ENCODE results near the gene TMEM53. TPM values are rescaled to one million over a fixed set of nuclear protein-coding genes. Genes with fewer than 3 reads are reported as not detected.

Gene TMEM53
- polyA plus RNA-seq, 1 of the 3 experiments (the other 2 are of a cell fraction) = 14.9 TPM

DNA sequence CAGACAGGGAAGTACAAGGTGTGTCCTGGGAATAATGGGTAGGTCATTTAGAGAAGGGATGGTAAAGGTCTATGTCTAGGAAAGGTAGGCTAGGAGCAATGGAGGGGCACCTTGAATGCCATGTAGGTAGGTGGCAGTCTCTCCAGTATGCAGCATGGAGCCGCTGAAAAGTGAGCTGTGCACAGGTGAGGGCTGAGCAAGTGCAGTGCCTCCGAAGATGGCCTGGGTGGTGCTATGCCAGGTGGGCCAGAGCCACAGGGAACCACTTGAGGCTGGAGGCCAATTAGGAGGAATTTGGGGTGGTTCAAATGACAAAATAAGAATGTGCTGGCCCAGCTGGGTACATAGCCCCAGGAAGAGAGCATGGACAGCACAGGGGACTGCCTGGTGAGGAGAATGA, 31.7 kb upstream of the TMEM53 start:
- Histone ChIP-seq H3K4me1 (ENCODE audit: control insufficient read depth in 1 of 2, insufficient read depth in 2 of 2, low read depth in 1 of 2, low read length in 1 of 2) (0 out of 4 replicates have a peak, but pooled peaks cover 0 to 5% of the 10 kb centered on the region in 2 experiments), H3F3A (replicated peaks; ENCODE audit: insufficient read depth) (peaks cover 9% of the 10 kb centered on the region), H3K9ac (no peak overlapping the region), H3K9me2 (no peaks in the 10 kb centered on the region), H3K9me3 (no peaks in the 10 kb centered on the region), H2AFZ (ENCODE audit: low read depth) (no peak overlapping the region), H3K4me3 (ENCODE audit: low read depth in 2 of 2, low read length in 1 of 2) (no peak overlapping the region), H3K4me2 (no peak overlapping the region), H3K79me2 (ENCODE audit: insufficient read depth) (no peaks in the 10 kb centered on the region), H3K27me3 (ENCODE audit: insufficient read depth) (no peaks in the 10 kb centered on the region), H3K27ac (ENCODE audit: low read depth in 2 of 2, low read length in 1 of 2) (no peak overlapping the region), H3K36me3 (replicated peaks in 1 of 2; ENCODE audit: control insufficient read depth in 1 of 2, insufficient read depth in 2 of 2, low read length in 1 of 2) (no peaks in the 10 kb centered on the region), H4K20me1 (ENCODE audit: insufficient read depth) (no peaks in the 10 kb centered on the region)
- ChIA-PET POLR2A (no interaction called here), CTCF (interaction anchor here (1.2 to 1.7 kb wide), 5 partner anchors 9 to 31 kb away, joined by 3 to 8 read pairs (median 3); partner anchors contain the start of genes ARMH1, RNU5D-1 and TMEM53)
- DNase-seq = no peak
- TF ChIP-seq FOXM1 (IDR thresholded peaks at IDR 0.05; ENCODE audit: low read depth) = no peak
- TF ChIP-seq NFIC (IDR thresholded peaks at IDR 0.05; ENCODE audit: borderline replicate concordance) = no peak
- no peak for TF ChIP-seq TEAD4 (IDR thresholded peaks at IDR 0.05; ENCODE audit: borderline replicate concordance, insufficient read depth)
- TF ChIP-seq, protein P1, sequence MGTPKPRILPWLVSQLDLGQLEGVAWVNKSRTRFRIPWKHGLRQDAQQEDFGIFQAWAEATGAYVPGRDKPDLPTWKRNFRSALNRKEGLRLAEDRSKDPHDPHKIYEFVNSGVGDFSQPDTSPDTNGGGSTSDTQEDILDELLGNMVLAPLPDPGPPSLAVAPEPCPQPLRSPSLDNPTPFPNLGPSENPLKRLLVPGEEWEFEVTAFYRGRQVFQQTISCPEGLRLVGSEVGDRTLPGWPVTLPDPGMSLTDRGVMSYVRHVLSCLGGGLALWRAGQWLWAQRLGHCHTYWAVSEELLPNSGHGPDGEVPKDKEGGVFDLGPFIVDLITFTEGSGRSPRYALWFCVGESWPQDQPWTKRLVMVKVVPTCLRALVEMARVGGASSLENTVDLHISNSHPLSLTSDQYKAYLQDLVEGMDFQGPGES (IDR thresholded peaks at IDR 0.05; ENCODE audit: low read depth, low read length) = no peak
- no peak for TF ChIP-seq YY1 (IDR thresholded peaks at IDR 0.05; ENCODE audit: low read depth)
- TF ChIP-seq RFX5 (IDR thresholded peaks at IDR 0.05; ENCODE audit: low read length) = no peak
- no peak for TF ChIP-seq FOXJ3 (CRISPR knock-in tag; IDR thresholded peaks at IDR 0.05)
- no peak for TF ChIP-seq ELF1 (IDR thresholded peaks at IDR 0.05)
- no peak for TF ChIP-seq RXRA (IDR thresholded peaks at IDR 0.05; ENCODE audit: borderline replicate concordance, low read depth)
- no peak for TF ChIP-seq MEF2A (IDR thresholded peaks at IDR 0.05; ENCODE audit: borderline replicate concordance, low read depth)
- no peak for TF ChIP-seq JUND (IDR thresholded peaks at IDR 0.05)
- no peak for TF ChIP-seq EP300 (IDR thresholded peaks at IDR 0.05; ENCODE audit: borderline replicate concordance in 1 of 2, low read depth in 1 of 2, low read length in 1 of 2)
- WGBS (ENCODE audit: low lambda C conversion rate) = 17% methylated on average over 1 of the region's 2 CpGs

GRCh38 chr1:44705470-44705869, 31.2 kb upstream of the TMEM53 start:
- Histone ChIP-seq H3K27me3 (ENCODE audit: insufficient read depth) (no peaks in the 10 kb centered on the region), H3F3A (replicated peaks; ENCODE audit: insufficient read depth) (peaks cover 9% of the 10 kb centered on the region), H3K4me2 (no peak overlapping the region), H3K27ac (ENCODE audit: low read depth in 2 of 2, low read length in 1 of 2) (no peak overlapping the region), H3K9me2 (no peaks in the 10 kb centered on the region), H2AFZ (ENCODE audit: low read depth) (no peak overlapping the region), H4K20me1 (ENCODE audit: insufficient read depth) (no peaks in the 10 kb centered on the region), H3K4me3 (ENCODE audit: low read depth in 2 of 2, low read length in 1 of 2) (no peak overlapping the region), H3K4me1 (ENCODE audit: control insufficient read depth in 1 of 2, insufficient read depth in 2 of 2, low read depth in 1 of 2, low read length in 1 of 2) (0 out of 4 replicates have a peak, but pooled peaks cover 0 to 5% of the 10 kb centered on the region in 2 experiments), H3K9ac (no peak overlapping the region), H3K36me3 (replicated peaks in 1 of 2; ENCODE audit: control insufficient read depth in 1 of 2, insufficient read depth in 2 of 2, low read length in 1 of 2) (no peaks in the 10 kb centered on the region), H3K79me2 (ENCODE audit: insufficient read depth) (no peaks in the 10 kb centered on the region), H3K9me3 (no peaks in the 10 kb centered on the region)
- ChIA-PET POLR2A (no interaction called here), CTCF (interaction anchor here (1.2 to 1.7 kb wide), 4 partner anchors 10 to 31 kb away, joined by 3 to 8 read pairs (median 3); partner anchors contain the start of genes ARMH1 and TMEM53)
- no peak for TF ChIP-seq TAF1 (IDR thresholded peaks at IDR 0.05; ENCODE audit: borderline replicate concordance, low read depth, low read length)
- no peak for TF ChIP-seq SIN3A (IDR thresholded peaks at IDR 0.05; ENCODE audit: borderline replicate concordance, low read depth, low read length)
- TF ChIP-seq GABPA (IDR thresholded peaks at IDR 0.05; ENCODE audit: low read depth) = no peak
- no peak for TF ChIP-seq PBX3 (IDR thresholded peaks at IDR 0.05)
- no peak for TF ChIP-seq USF2 (IDR thresholded peaks at IDR 0.05; ENCODE audit: borderline replicate concordance, low read depth, low read length)
- TF ChIP-seq MEF2A (IDR thresholded peaks at IDR 0.05; ENCODE audit: borderline replicate concordance, low read depth) = no peak
- TF ChIP-seq CHD2 (IDR thresholded peaks at IDR 0.05; ENCODE audit: low read length, partially characterized antibody) = no peak
- TF ChIP-seq, protein P2, sequence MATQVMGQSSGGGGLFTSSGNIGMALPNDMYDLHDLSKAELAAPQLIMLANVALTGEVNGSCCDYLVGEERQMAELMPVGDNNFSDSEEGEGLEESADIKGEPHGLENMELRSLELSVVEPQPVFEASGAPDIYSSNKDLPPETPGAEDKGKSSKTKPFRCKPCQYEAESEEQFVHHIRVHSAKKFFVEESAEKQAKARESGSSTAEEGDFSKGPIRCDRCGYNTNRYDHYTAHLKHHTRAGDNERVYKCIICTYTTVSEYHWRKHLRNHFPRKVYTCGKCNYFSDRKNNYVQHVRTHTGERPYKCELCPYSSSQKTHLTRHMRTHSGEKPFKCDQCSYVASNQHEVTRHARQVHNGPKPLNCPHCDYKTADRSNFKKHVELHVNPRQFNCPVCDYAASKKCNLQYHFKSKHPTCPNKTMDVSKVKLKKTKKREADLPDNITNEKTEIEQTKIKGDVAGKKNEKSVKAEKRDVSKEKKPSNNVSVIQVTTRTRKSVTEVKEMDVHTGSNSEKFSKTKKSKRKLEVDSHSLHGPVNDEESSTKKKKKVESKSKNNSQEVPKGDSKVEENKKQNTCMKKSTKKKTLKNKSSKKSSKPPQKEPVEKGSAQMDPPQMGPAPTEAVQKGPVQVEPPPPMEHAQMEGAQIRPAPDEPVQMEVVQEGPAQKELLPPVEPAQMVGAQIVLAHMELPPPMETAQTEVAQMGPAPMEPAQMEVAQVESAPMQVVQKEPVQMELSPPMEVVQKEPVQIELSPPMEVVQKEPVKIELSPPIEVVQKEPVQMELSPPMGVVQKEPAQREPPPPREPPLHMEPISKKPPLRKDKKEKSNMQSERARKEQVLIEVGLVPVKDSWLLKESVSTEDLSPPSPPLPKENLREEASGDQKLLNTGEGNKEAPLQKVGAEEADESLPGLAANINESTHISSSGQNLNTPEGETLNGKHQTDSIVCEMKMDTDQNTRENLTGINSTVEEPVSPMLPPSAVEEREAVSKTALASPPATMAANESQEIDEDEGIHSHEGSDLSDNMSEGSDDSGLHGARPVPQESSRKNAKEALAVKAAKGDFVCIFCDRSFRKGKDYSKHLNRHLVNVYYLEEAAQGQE (IDR thresholded peaks at IDR 0.05; ENCODE audit: low read depth, low read length) = no peak
- TF ChIP-seq ELF1 (IDR thresholded peaks at IDR 0.05) = no peak
- TF ChIP-seq RCOR1 (IDR thresholded peaks at IDR 0.05; ENCODE audit: low read length) = no peak
- no peak for TF ChIP-seq YY1 (IDR thresholded peaks at IDR 0.05; ENCODE audit: low read depth)
- no peak for TF ChIP-seq POLR2AphosphoS5 (IDR thresholded peaks at IDR 0.05; ENCODE audit: low read depth, low read length)
- no peak for TF ChIP-seq JUND (IDR thresholded peaks at IDR 0.05)
- no peak for TF ChIP-seq FOXM1 (IDR thresholded peaks at IDR 0.05; ENCODE audit: low read depth)
- DNase-seq = no peak
- WGBS (ENCODE audit: low lambda C conversion rate) = 91% methylated on average over 6 of the region's 6 CpGs
